Spleen (tissue), 11 donors: ENCODE data around the gene GIPC2. TPM values are rescaled to one million over a fixed set of nuclear protein-coding genes. Genes with fewer than 3 reads are reported as not detected.

Experiments used
- DNase-seq: peaks from one replicate; pipeline ENCODE4 v3.0.0-alpha.2; 2020
- H3K27ac ChIP-seq, 8 donors: fragments of 200-600 bp; sonication (generic) in 7 of 8; 1 replicate in 4 of 8; 2 replicates in 4 of 8; pipeline versions ENCODE4 v1.5.0 to v1.8.0; 2016 to 2021; ENCODE audit warnings: inconsistent platforms in 4 of 8, mild to moderate bottlenecking in 4 of 8, moderate library complexity in 1 of 8
- H3K27me3 ChIP-seq, 7 donors: fragments of 200-600 bp; sonication (generic) in 6 of 7; replicated peaks in 1 of 7; 1 replicate in 4 of 7; 2 replicates in 3 of 7; pipeline versions ENCODE4 v1.5.0 to v1.8.0; 2016 to 2021; ENCODE audit warnings: inconsistent platforms in 3 of 7, mild to moderate bottlenecking in 1 of 7
- H3K36me3 ChIP-seq, 6 donors: fragments of 200-600 bp; sonication (generic) in 5 of 6; 1 replicate in 4 of 6; 2 replicates in 2 of 6; pipeline versions ENCODE4 v1.5.0 to v1.8.0; 2016 to 2021; ENCODE audit warnings: inconsistent platforms in 2 of 6
- H3K4me1 ChIP-seq, 6 donors: fragments of 200-600 bp; sonication (generic) in 5 of 6; 1 replicate in 3 of 6; 2 replicates in 3 of 6; pipeline versions ENCODE4 v1.5.0 to v1.8.0; 2016 to 2021; ENCODE audit warnings: inconsistent platforms in 3 of 6
- H3K4me3 ChIP-seq, 8 donors: fragments of 200-600 bp; sonication (generic) in 7 of 8; 1 replicate in 4 of 8; 2 replicates in 4 of 8; pipeline versions ENCODE4 v1.5.0 to v1.8.0; 2016 to 2021; ENCODE audit warnings: inconsistent platforms in 4 of 8, mild to moderate bottlenecking in 4 of 8, moderate library complexity in 2 of 8
- H3K9me3 ChIP-seq, 8 donors: fragments of 200-600 bp; sonication (generic) in 7 of 8; 1 replicate in 4 of 8; 2 replicates in 4 of 8; pipeline versions ENCODE4 v1.5.0 to v1.8.0; 2016 to 2021; ENCODE audit warnings: inconsistent platforms in 4 of 8
- CTCF ChIP-seq, 11 experiments: fragments of 200-600 bp in 7 of 11; fragments of 450-650 bp in 4 of 11; sonication (generic) in 4 of 11; IDR thresholded peaks in 8 of 11; conservative IDR thresholded peaks in 3 of 11; 1 replicate in 7 of 11; 2 replicates in 4 of 11; pipeline versions ENCODE4 v1.4.0 to v1.8.0; 2016 to 2021; ENCODE audit warnings: antibody characterized with exemption in 11 of 11, inconsistent platforms in 4 of 11, mild to moderate bottlenecking in 1 of 11
- POLR2A ChIP-seq, 3 donors: fragments of 450-650 bp; IDR thresholded peaks; one replicate each; pipeline ENCODE4 v1.5.1; 2017; ENCODE audit warnings: antibody characterized with exemption in 3 of 3, mild to moderate bottlenecking in 1 of 3
- POLR2AphosphoS5 ChIP-seq, 3 donors: sonication (generic); formaldehyde crosslinking; IDR thresholded peaks; one replicate each; pipeline ENCODE4 v1.5.1; 2017; ENCODE audit warnings: antibody characterized with exemption in 3 of 3
- WGBS, 5 donors: extraction: QIAGEN DNeasy Blood & Tissue Kit in 3 of 5; methylation state at CpG; one replicate each; pipeline versions ENCODE4 v1.1.5 to v1.1.7; 2013 to 2018; 5-methylcytosine and 5-hydroxymethylcytosine counted together
- intact Hi-C: fragments of 100-400 bp; cut with DNase I; formaldehyde crosslinking; loops from one replicate; pipeline ENCODE4 v1.15.0; 2023; ENCODE audit warnings: low total_unique reads
- polyA plus RNA-seq, 3 donors: library from polyadenylated mRNA; stranded (reverse); fragments of 200-250 nt; gene quantifications; one replicate each; pipeline ENCODE4 v1.2.1, GENCODE V29; 2013
- total RNA-seq, 7 donors: library from RNA; depleted of rRNA in 3 of 7; stranded (reverse); fragments of >200 nt in 3 of 7; fragmentation: NEBNext Ultra II Directional in 4 of 7; extraction: Animal tissue kit (Norgen Biotek cat#: 25700) in 4 of 7; gene quantifications; one replicate each; pipeline versions ENCODE4 v1.1.0 to v1.2.1, GENCODE V29; 2016 to 2021
- donor health status: healthy with polysubstance abuse.
- donor health status: DM: no; HTN: no; CAD: no; lungs with moderate emphysema.
- donor health status: DM: no; HTN: no; CAD: no.
- donor health status: Bipolar disorder and iron deficiency.
- donor health status: healthy.
- donor health status: DM: no; HTN: no; CAD: no.
- donor health status: DM: yes; HTN: yes; CAD: no.

GIPC2 gene
- total and polyA plus RNA-seq, 10 donors, result 5.5 to 49.9 (median 41.1) TPM

- Histone ChIP-seq H3K4me3 (no peak overlapping the region), H3K27me3 (no peaks in the 10 kb centered on the region), H3K27ac (no peak overlapping the region), H3K9me3 (peaks cover 0 to 35% (median 26%) of the 10 kb centered on the region in 8 donors), H3K36me3 (peaks cover 0 to 5% (median 0%) of the 10 kb centered on the region in 6 donors), H3K4me1 (peaks cover 0 to 9% (median under 1%) of the 10 kb centered on the region in 6 donors)
- TF ChIP-seq POLR2AphosphoS5 (IDR thresholded peaks at IDR 0.05), result no peak
- TF ChIP-seq CTCF (IDR thresholded peaks at IDR 0.05 in 8 of 11, conservative IDR thresholded peaks at IDR 0.05 in 3 of 11), result no peak
- TF ChIP-seq POLR2A (IDR thresholded peaks at IDR 0.05), result no peak
- DNase-seq, result no peak
- WGBS, 5 donors, result 60 to 86% (median 72%) methylated on average over 1 of the region's 1 CpG
- intact Hi-C loops, result no loop called here
Observed at GRCh38 chr1:78086697-78087096, 40.9 kb downstream of the GIPC2 start.

GRCh38 chr1:78088015-78088414, 42.2 kb downstream of the GIPC2 start:
- H3K4me3 ChIP-seq, result no peak overlapping the region
- H3K4me1 ChIP-seq, result no peaks in the 10 kb centered on the region

GRCh38 chr1:78088486-78088885, 42.7 kb downstream of the GIPC2 start:
- TF ChIP-seq POLR2A (IDR thresholded peaks at IDR 0.05) (no peak), POLR2AphosphoS5 (IDR thresholded peaks at IDR 0.05) (no peak), CTCF (IDR thresholded peaks at IDR 0.05 in 8 of 11, conservative IDR thresholded peaks at IDR 0.05 in 3 of 11) (no peak)
- no peak overlapping the region for H3K4me3 ChIP-seq
- H3K27me3 ChIP-seq, result no peaks in the 10 kb centered on the region
- intact Hi-C loops, result no loop called here
- H3K4me1 ChIP-seq, result no peaks in the 10 kb centered on the region
- H3K27ac ChIP-seq, result no peak overlapping the region
- no peak for DNase-seq
- peaks cover 0 to 35% (median 26%) of the 10 kb centered on the region in 8 donors for H3K9me3 ChIP-seq
- peaks cover 0 to 5% (median 0%) of the 10 kb centered on the region in 6 donors for H3K36me3 ChIP-seq

More at GRCh38 chr1:78088015-78088414, 42.2 kb downstream of the GIPC2 start:
- Histone ChIP-seq H3K36me3 (peaks cover 0 to 5% (median 0%) of the 10 kb centered on the region in 6 donors), H3K27ac (no peak overlapping the region), H3K27me3 (no peaks in the 10 kb centered on the region), H3K9me3 (peaks cover 0 to 35% (median 26%) of the 10 kb centered on the region in 8 donors)
- intact Hi-C loops, result no loop called here
- no peak for TF ChIP-seq POLR2AphosphoS5 (IDR thresholded peaks at IDR 0.05)
- WGBS, 5 donors, result 55 to 83% (median 72%) methylated on average over 2 of the region's 2 CpGs
- no peak for DNase-seq

- no peaks in the 10 kb centered on the region for H3K27me3 ChIP-seq
- H3K4me1 ChIP-seq, result no peaks in the 10 kb centered on the region
- TF ChIP-seq POLR2AphosphoS5 (IDR thresholded peaks at IDR 0.05) (no peak), CTCF (IDR thresholded peaks at IDR 0.05 in 8 of 11, conservative IDR thresholded peaks at IDR 0.05 in 3 of 11) (no peak), POLR2A (IDR thresholded peaks at IDR 0.05) (no peak)
- peaks cover 0 to 35% (median 26%) of the 10 kb centered on the region in 8 donors for H3K9me3 ChIP-seq
- no peak overlapping the region for H3K4me3 ChIP-seq
- no peak for DNase-seq
- H3K36me3 ChIP-seq, result peaks cover 0 to 5% (median 0%) of the 10 kb centered on the region in 6 donors
- 64 to 97% (median 94%) methylated on average over 3 of the region's 3 CpGs for WGBS, 5 donors
- H3K27ac ChIP-seq, result no peak overlapping the region
- intact Hi-C loops, result no loop called here
Observed at GRCh38 chr1:78089010-78089409, 43.2 kb downstream of the GIPC2 start.
